Measurements from ENCODE around the gene CDC42EP2. TPM values are rescaled to one million over a fixed set of nuclear protein-coding genes. Genes with fewer than 3 reads are reported as not detected.

The CDC42EP2 gene
- total RNA-seq, 1 experiment from 2014 or later, result 11.9 TPM

DNA sequence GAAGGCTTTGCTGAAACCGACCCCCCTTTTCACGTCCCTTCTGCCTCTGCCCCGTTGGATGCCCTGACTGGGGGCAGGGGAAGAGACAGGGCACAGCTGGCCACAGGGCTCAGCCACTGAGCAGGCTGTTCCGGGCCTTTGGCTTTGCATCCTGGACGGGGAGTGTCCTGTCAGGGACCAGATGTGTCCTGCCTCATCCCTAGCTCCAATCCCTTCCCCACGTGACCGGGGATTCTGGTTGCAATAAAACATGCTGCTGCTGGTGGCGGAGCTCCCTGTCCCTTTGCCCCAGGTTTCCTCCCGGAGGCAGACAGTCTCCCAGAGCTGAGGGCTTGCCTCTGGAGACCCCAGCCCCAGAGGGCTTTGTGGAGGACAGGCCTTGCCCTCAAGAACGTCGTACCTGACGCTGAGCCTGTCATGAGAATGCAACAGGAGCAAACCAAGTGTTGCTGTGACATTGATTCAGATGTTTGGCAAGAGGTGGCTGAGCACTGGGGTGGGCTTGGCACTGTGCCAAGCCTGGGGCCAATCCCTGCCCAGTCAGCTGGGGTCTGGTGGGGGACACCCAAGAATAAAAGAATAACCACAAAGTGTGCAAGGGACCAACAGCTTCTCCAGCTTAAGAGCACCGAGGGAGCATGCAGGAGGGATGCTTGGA is 7.3 kb downstream of the CDC42EP2 start:
- Histone ChIP-seq H3K4me1 (ENCODE audit: insufficient read depth, low read length) (no peaks in the 10 kb centered on the region; the same call in 1 of the 2 replicates), H3K56ac (ENCODE audit: insufficient read length, low read depth, low read length) (no peak overlapping the region), H2BK120ac (ENCODE audit: low read depth, low read length, poor library complexity, severe bottlenecking) (no peak overlapping the region), H3K27me3 (ENCODE audit: insufficient read depth, low read length) (no peaks in the 10 kb centered on the region), H3K14ac (ENCODE audit: insufficient read depth, low read length) (no peak overlapping the region), H2BK15ac (ENCODE audit: low read depth, low read length) (no peak overlapping the region), H3K23me2 (ENCODE audit: insufficient read length, low read depth, low read length, poor library complexity, severe bottlenecking) (peaks cover 2% of the 10 kb centered on the region), H3K79me2 (ENCODE audit: insufficient read depth, low read length) (no peaks in the 10 kb centered on the region), H3K79me1 (ENCODE audit: insufficient read depth, low read depth, low read length, poor library complexity, severe bottlenecking) (peaks cover 4% of the 10 kb centered on the region), H2AFZ (ENCODE audit: low read length) (no peak overlapping the region), H3K4ac (ENCODE audit: low read depth, low read length) (no peak overlapping the region), H4K5ac (ENCODE audit: insufficient read length, low read depth, low read length) (no peak overlapping the region), H3K23ac (ENCODE audit: insufficient read length, low read depth, low read length) (no peak overlapping the region), H3K27ac (ENCODE audit: insufficient read length, low read depth, low read length) (no peak overlapping the region), H2BK20ac (ENCODE audit: low read depth, low read length, poor library complexity, severe bottlenecking) (no peak overlapping the region), H2AK5ac (ENCODE audit: insufficient read length, low read length) (no peak overlapping the region), H4K20me1 (ENCODE audit: control insufficient read depth, insufficient read depth, insufficient read length) (no peaks in the 10 kb centered on the region), H3K9ac (ENCODE audit: extremely low read depth, insufficient read length, low read length) (no peak overlapping the region), H3K18ac (ENCODE audit: insufficient read length, low read depth, low read length) (no peak overlapping the region), H2BK12ac (ENCODE audit: insufficient read length, low read depth, low read length) (no peak overlapping the region), H4K91ac (ENCODE audit: insufficient read length, low read depth, low read length) (no peak overlapping the region), H3K4me2 (ENCODE audit: insufficient read depth, insufficient read length, low read length) (no peak overlapping the region), H3K9me3 (ENCODE audit: control insufficient read depth, low read depth, low read length) (no peaks in the 10 kb centered on the region), H4K8ac (replicated peaks; ENCODE audit: insufficient read length, low read depth, low read length) (no peak overlapping the region), H2BK5ac (ENCODE audit: insufficient read length, low read length) (no peak overlapping the region), H3T11ph (ENCODE audit: low read length) (no peak overlapping the region)
- no CpG with 5 or more reads among the region's 13 CpGs for WGBS (ENCODE audit: extremely low coverage, insufficient read length, low lambda C conversion rate)
- H3K27ac Mint-ChIP-seq, result peak overlapping the region in 2 of 3 experiments; percentile 12 to 80; a peak in 3 of 7 replicates
- H3K4me3 Mint-ChIP-seq, result no peak overlapping the region
- H3K4me1 Mint-ChIP-seq, result peaks cover 5 to 16% of the 10 kb centered on the region in 2 experiments
- H3K9me3 Mint-ChIP-seq, result no peaks in the 10 kb centered on the region
- no peaks in the 10 kb centered on the region for H3K27me3 Mint-ChIP-seq (ENCODE audit: low read depth)
- H3K36me3 Mint-ChIP-seq (ENCODE audit: insufficient read depth in 1 of 3, low read depth in 3 of 3), result peaks cover 17 to 24% (median 24%) of the 10 kb centered on the region in 3 experiments
- no peak for TF ChIP-seq CTCF (conservative IDR thresholded peaks at IDR 0.05)
- no peak for DNase-seq

All from H9 (cell line).